H9 (cell line): ENCODE data around the gene LSM7. TPM values are rescaled to one million over a fixed set of nuclear protein-coding genes. Genes with fewer than 3 reads are reported as not detected.

Source experiments
- DNase-seq: peaks from one replicate; pipeline ENCODE4 v3.0.0-alpha.2; 2017
- H2AFZ ChIP-seq: one replicate; pipeline ENCODE4 v1.6.1; 2013; ENCODE audit warnings: mild to moderate bottlenecking, low read length, control low read depth, moderate library complexity
- H2AK5ac ChIP-seq: 2 replicates; pipeline ENCODE4 v1.6.1; 2013; ENCODE audit warnings: low read length, control low read depth, mixed read lengths; ENCODE audit not compliant: insufficient read length
- H2BK120ac ChIP-seq: one replicate; pipeline ENCODE4 v1.6.1; 2013; ENCODE audit warnings: low read depth, mild to moderate bottlenecking, low read length, control low read depth, inconsistent platforms; ENCODE audit not compliant: poor library complexity, severe bottlenecking
- H2BK12ac ChIP-seq: 2 replicates; pipeline ENCODE4 v1.6.1; 2013; ENCODE audit warnings: low read length, control low read depth, mixed read lengths, low read depth; ENCODE audit not compliant: insufficient read length
- H2BK15ac ChIP-seq: 2 replicates; pipeline ENCODE4 v1.6.1; 2013; ENCODE audit warnings: low read depth, low read length, control low read depth
- H2BK20ac ChIP-seq: one replicate; pipeline ENCODE4 v1.6.1; 2013; ENCODE audit warnings: low read depth, mild to moderate bottlenecking, low read length, control low read depth, inconsistent platforms; ENCODE audit not compliant: poor library complexity, severe bottlenecking
- H2BK5ac ChIP-seq: 2 replicates; pipeline ENCODE4 v1.6.1; 2013; ENCODE audit warnings: low read length, control low read depth, mixed read lengths; ENCODE audit not compliant: insufficient read length
- H3K14ac ChIP-seq: 2 replicates; pipeline ENCODE4 v1.6.1; 2013; ENCODE audit warnings: low read length, control low read depth; ENCODE audit not compliant: insufficient read depth
- H3K18ac ChIP-seq: 2 replicates; pipeline ENCODE4 v1.6.1; 2013; ENCODE audit warnings: low read depth, mild to moderate bottlenecking, mixed read lengths, low read length, control low read depth; ENCODE audit not compliant: insufficient read length
- H3K23ac ChIP-seq: 2 replicates; pipeline ENCODE4 v1.6.1; 2013; ENCODE audit warnings: low read length, control low read depth, mixed read lengths, low read depth; ENCODE audit not compliant: insufficient read length
- H3K23me2 ChIP-seq: 2 replicates; pipeline ENCODE4 v1.6.1; 2013; ENCODE audit warnings: low read depth, mild to moderate bottlenecking, mixed read lengths, low read length, control low read depth; ENCODE audit not compliant: insufficient read length, poor library complexity, severe bottlenecking
- H3K27ac ChIP-seq: 2 replicates; pipeline ENCODE4 v1.5.1; 2013; ENCODE audit warnings: low read length, control low read depth, mixed read lengths, low read depth; ENCODE audit not compliant: insufficient read length
- H3K27me3 ChIP-seq: 2 replicates; pipeline ENCODE4 v1.6.1; 2013; ENCODE audit warnings: low read length, control low read depth, inconsistent platforms; ENCODE audit not compliant: insufficient read depth
- H3K4ac ChIP-seq: 2 replicates; pipeline ENCODE4 v1.6.1; 2013; ENCODE audit warnings: low read depth, mild to moderate bottlenecking, control low read depth, inconsistent platforms, low read length, moderate library complexity
- H3K4me1 ChIP-seq: 2 replicates; pipeline ENCODE4 v1.6.1; 2013; ENCODE audit warnings: low read length, control low read depth, inconsistent platforms; ENCODE audit not compliant: insufficient read depth
- H3K4me2 ChIP-seq: 2 replicates; pipeline ENCODE4 v1.6.1; 2013; ENCODE audit warnings: low read length, control low read depth, mixed read lengths; ENCODE audit not compliant: insufficient read length, insufficient read depth
- H3K56ac ChIP-seq: 2 replicates; pipeline ENCODE4 v1.6.1; 2013; ENCODE audit warnings: low read depth, mild to moderate bottlenecking, mixed read lengths, low read length, control low read depth; ENCODE audit not compliant: insufficient read length
- H3K79me1 ChIP-seq: 2 replicates; pipeline ENCODE4 v1.6.1; 2013; ENCODE audit warnings: low read depth, mild to moderate bottlenecking, moderate library complexity, low read length, control low read depth, inconsistent platforms; ENCODE audit not compliant: insufficient read depth, poor library complexity, severe bottlenecking
- H3K79me2 ChIP-seq: 2 replicates; pipeline ENCODE4 v1.6.1; 2013; ENCODE audit warnings: low read length, control low read depth, inconsistent platforms; ENCODE audit not compliant: insufficient read depth
- H3K9ac ChIP-seq: 2 replicates; pipeline ENCODE4 v1.6.1; 2013; ENCODE audit warnings: low read length, control low read depth, mixed read lengths; ENCODE audit not compliant: insufficient read length; ENCODE audit errors: extremely low read depth
- H3K9me3 ChIP-seq: one replicate; pipeline ENCODE4 v1.6.1; 2013; ENCODE audit warnings: low read depth, low read length, inconsistent platforms; ENCODE audit not compliant: control insufficient read depth
- H3T11ph ChIP-seq: one replicate; pipeline ENCODE4 v1.6.1; 2013; ENCODE audit warnings: mild to moderate bottlenecking, low read length, control low read depth, inconsistent platforms
- H4K20me1 ChIP-seq: one replicate; pipeline ENCODE4 v1.6.1; 2013; ENCODE audit not compliant: control insufficient read depth, insufficient read length, insufficient read depth
- H4K5ac ChIP-seq: 2 replicates; pipeline ENCODE4 v1.6.1; 2013; ENCODE audit warnings: low read depth, mild to moderate bottlenecking, mixed read lengths, low read length, control low read depth; ENCODE audit not compliant: insufficient read length
- H4K8ac ChIP-seq: replicated peaks from 2 replicates; pipeline ENCODE4 v1.6.1; 2013; ENCODE audit warnings: low read length, control low read depth, mixed read lengths, low read depth; ENCODE audit not compliant: insufficient read length
- H4K91ac ChIP-seq: 2 replicates; pipeline ENCODE4 v1.6.1; 2013; ENCODE audit warnings: low read depth, mild to moderate bottlenecking, moderate library complexity, mixed read lengths, low read length, control low read depth; ENCODE audit not compliant: insufficient read length
- H3K27ac Mint-ChIP-seq, 3 experiments: 2 replicates in 2 of 3; 3 replicates in 1 of 3; pipeline ENCODE4 v1.8.0; 2020 to 2021; ENCODE audit warnings: mixed read lengths in 3 of 3, mild to moderate bottlenecking in 1 of 3, moderate library complexity in 1 of 3
- H3K27me3 Mint-ChIP-seq: 2 replicates; pipeline ENCODE4 v1.8.0; 2021; ENCODE audit warnings: low read depth, mild to moderate bottlenecking, moderate library complexity, mixed read lengths
- H3K36me3 Mint-ChIP-seq, 3 experiments: 2 replicates in 2 of 3; 3 replicates in 1 of 3; pipeline ENCODE4 v1.8.0; 2020 to 2021; ENCODE audit warnings: low read depth in 3 of 3, mixed read lengths in 3 of 3; ENCODE audit not compliant: insufficient read depth in 1 of 3
- H3K4me1 Mint-ChIP-seq, 2 experiments: 2 replicates each; pipeline ENCODE4 v1.8.0; 2020; ENCODE audit warnings: mixed read lengths in 2 of 2
- H3K4me3 Mint-ChIP-seq, 2 experiments: 2 replicates in 1 of 2; 3 replicates in 1 of 2; pipeline ENCODE4 v1.8.0; 2020 to 2021; ENCODE audit warnings: mild to moderate bottlenecking in 2 of 2, mixed read lengths in 2 of 2, moderate library complexity in 1 of 2
- H3K9me3 Mint-ChIP-seq, 2 experiments: 2 replicates in 1 of 2; 3 replicates in 1 of 2; pipeline ENCODE4 v1.8.0; 2020; ENCODE audit warnings: mild to moderate bottlenecking in 2 of 2, mixed read lengths in 2 of 2, moderate library complexity in 1 of 2
- WGBS: extraction: QIAGEN DNeasy Blood & Tissue Kit; methylation state at CpG from one replicate; pipeline ENCODE4 v1.1.7; 2013; ENCODE audit warnings: missing lambda C conversion rate, low lambda C conversion rate, mixed read lengths; ENCODE audit not compliant: insufficient read length; ENCODE audit errors: extremely low coverage; 5-methylcytosine and 5-hydroxymethylcytosine counted together
- total RNA-seq: library from RNA; stranded (reverse); gene quantifications from 2 replicates; pipeline ENCODE4 v1.2.1, GENCODE V29; 2021
- TF ChIP-seq, protein P1 (sequence below): fragments of 200-600 bp; sonication (generic); conservative IDR thresholded peaks from 3 replicates; pipeline ENCODE4 v1.8.0; 2021; ENCODE audit warnings: antibody characterized with exemption, mild to moderate bottlenecking

Gene LSM7
- total RNA-seq, 1 experiment from 2014 or later: 187 TPM

DNA sequence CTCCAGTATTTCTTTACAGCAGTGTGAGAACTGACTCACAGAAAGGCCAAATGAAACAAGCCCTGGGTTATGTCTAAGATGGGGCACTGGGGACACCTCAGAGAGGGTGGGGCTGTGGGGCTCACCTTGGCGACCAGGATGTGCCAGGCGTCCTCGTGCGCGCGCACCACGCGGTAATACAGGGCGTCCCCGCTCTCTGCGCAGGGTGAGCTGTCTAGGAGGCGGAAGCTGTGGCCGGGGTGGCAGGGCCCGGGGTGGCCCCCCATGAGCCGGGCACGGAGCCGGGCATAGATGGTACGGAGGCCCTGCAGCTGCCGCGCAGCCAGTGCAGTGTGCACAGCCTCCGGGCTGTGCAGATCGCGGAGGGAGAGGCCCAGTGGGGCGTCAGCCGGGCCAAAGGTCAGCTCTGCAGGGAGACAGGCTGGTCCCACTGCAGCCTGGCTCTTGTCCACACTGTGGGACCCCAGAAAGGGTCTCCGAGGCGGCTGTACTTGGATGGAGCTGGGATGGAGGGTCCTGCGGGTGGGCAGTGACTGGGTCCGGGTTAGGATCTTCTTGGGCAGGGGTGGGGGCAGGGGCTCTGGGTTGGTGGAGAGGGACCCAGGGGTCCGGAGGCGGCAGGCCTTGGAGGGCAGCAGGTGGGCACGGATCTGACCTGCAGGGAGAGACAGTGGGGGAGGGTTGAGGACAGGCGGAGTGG is 49.8 kb downstream of the LSM7 start:
- Histone ChIP-seq H3K27ac (no peak overlapping the region), H3T11ph (no peak overlapping the region), H4K20me1 (no peaks in the 10 kb centered on the region), H3K79me2 (no peaks in the 10 kb centered on the region), H3K27me3 (peaks cover 5% of the 10 kb centered on the region; the same call in 1 of the 2 replicates), H2BK120ac (no peak overlapping the region), H3K56ac (no peak overlapping the region), H3K79me1 (no peaks in the 10 kb centered on the region), H3K23ac (no peak overlapping the region), H3K9ac (no peak overlapping the region), H3K23me2 (peaks cover 7% of the 10 kb centered on the region), H2BK5ac (no peak overlapping the region), H4K91ac (no peak overlapping the region), H3K4me1 (no peaks in the 10 kb centered on the region), H3K4ac (no peak overlapping the region), H4K8ac (no peak overlapping the region), H2BK20ac (no peak overlapping the region), H2BK15ac (no peak overlapping the region), H3K14ac (no peak overlapping the region), H2AK5ac (no peak overlapping the region), H2AFZ (no peak overlapping the region), H4K5ac (no peak overlapping the region), H3K9me3 (no peaks in the 10 kb centered on the region), H3K4me2 (no peak overlapping the region), H3K18ac (no peak overlapping the region), H2BK12ac (no peak overlapping the region)
- DNase-seq: no peak
- peaks cover 11 to 15% of the 10 kb centered on the region in 2 experiments for H3K4me1 Mint-ChIP-seq
- H3K9me3 Mint-ChIP-seq: no peaks in the 10 kb centered on the region; a peak in 1 of 5 replicates
- H3K27me3 Mint-ChIP-seq: peaks cover 17% of the 10 kb centered on the region
- no peak overlapping the region for H3K4me3 Mint-ChIP-seq
- WGBS: no CpG with 5 or more reads among the region's 33 CpGs
- TF ChIP-seq, protein P1, sequence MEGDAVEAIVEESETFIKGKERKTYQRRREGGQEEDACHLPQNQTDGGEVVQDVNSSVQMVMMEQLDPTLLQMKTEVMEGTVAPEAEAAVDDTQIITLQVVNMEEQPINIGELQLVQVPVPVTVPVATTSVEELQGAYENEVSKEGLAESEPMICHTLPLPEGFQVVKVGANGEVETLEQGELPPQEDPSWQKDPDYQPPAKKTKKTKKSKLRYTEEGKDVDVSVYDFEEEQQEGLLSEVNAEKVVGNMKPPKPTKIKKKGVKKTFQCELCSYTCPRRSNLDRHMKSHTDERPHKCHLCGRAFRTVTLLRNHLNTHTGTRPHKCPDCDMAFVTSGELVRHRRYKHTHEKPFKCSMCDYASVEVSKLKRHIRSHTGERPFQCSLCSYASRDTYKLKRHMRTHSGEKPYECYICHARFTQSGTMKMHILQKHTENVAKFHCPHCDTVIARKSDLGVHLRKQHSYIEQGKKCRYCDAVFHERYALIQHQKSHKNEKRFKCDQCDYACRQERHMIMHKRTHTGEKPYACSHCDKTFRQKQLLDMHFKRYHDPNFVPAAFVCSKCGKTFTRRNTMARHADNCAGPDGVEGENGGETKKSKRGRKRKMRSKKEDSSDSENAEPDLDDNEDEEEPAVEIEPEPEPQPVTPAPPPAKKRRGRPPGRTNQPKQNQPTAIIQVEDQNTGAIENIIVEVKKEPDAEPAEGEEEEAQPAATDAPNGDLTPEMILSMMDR: no peak
- H3K27ac Mint-ChIP-seq: no peak overlapping the region
- H3K36me3 Mint-ChIP-seq: peaks cover 11 to 12% (median 11%) of the 10 kb centered on the region in 3 experiments
